Bronchial epithelial cell (primary cell): ENCODE data around the gene RNF14. TPM values are rescaled to one million over a fixed set of nuclear protein-coding genes. Genes with fewer than 3 reads are reported as not detected.

ENCODE experiments used
- DNase-seq: peaks from one replicate; pipeline ENCODE4 v3.0.0-alpha.2; 2010; ENCODE audit warnings: low read depth
- FAIRE-seq: peaks from 2 replicates; lab custom pipeline; 2011; peaks lifted over from hg19 to GRCh38; lab: Jason Lieb, UNC
- H3K27me3 ChIP-seq: 2 replicates; pipeline ENCODE4 v1.5.1; 2011; ENCODE audit warnings: low read length; ENCODE audit not compliant: control insufficient read depth, insufficient read depth
- H3K36me3 ChIP-seq: 2 replicates; pipeline ENCODE4 v1.5.1; 2011; ENCODE audit warnings: low read length; ENCODE audit not compliant: control insufficient read depth, insufficient read depth
- H3K4me3 ChIP-seq: 2 replicates; pipeline ENCODE4 v1.5.1; 2011; ENCODE audit warnings: mild to moderate bottlenecking, low read depth, low read length, control low read depth
- total RNA-seq: library from RNA; depleted of rRNA; stranded (reverse); fragments of >200 nt; gene quantifications from 2 replicates; pipeline ENCODE4 v1.2.1, GENCODE V29; 2014
- TF ChIP-seq, protein P1 (sequence below): IDR thresholded peaks from 2 replicates; pipeline ENCODE4 v1.5.1; 2011; ENCODE audit warnings: mild to moderate bottlenecking, moderate library complexity, low read length, control low read depth, inconsistent platforms; ENCODE audit not compliant: insufficient read depth, severe bottlenecking

The RNF14 gene
- total RNA-seq, 1 donor from 2014 or later: 49.8 TPM

DNA sequence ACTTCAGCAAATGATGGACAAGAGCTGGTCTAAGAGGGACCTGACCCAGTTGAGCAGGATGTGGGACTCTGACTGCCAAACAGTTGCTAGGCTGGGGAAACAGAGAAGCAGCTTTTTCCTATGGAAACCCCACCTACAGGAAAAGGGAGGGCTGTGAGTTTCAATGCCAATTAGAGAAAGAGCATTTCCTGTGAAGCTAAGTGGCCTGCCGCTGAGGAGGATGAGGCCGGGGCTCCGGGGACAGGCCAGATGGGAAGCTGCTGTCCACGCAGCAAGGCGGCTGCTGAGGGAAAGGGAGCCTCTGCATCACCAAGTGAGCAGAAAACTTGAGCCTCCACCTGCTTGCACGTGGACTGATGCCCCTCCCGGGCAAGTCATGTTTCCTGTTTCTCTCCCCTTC lies 10.8 kb upstream of the RNF14 start, which contains the start of gene PCDH12:
Gene PCDH12 (minus strand): TSS at position 90 of the 400 bp plus-strand sequence. CDS start 351 bp downstream, outside the sequence.
- TF ChIP-seq, protein P1, sequence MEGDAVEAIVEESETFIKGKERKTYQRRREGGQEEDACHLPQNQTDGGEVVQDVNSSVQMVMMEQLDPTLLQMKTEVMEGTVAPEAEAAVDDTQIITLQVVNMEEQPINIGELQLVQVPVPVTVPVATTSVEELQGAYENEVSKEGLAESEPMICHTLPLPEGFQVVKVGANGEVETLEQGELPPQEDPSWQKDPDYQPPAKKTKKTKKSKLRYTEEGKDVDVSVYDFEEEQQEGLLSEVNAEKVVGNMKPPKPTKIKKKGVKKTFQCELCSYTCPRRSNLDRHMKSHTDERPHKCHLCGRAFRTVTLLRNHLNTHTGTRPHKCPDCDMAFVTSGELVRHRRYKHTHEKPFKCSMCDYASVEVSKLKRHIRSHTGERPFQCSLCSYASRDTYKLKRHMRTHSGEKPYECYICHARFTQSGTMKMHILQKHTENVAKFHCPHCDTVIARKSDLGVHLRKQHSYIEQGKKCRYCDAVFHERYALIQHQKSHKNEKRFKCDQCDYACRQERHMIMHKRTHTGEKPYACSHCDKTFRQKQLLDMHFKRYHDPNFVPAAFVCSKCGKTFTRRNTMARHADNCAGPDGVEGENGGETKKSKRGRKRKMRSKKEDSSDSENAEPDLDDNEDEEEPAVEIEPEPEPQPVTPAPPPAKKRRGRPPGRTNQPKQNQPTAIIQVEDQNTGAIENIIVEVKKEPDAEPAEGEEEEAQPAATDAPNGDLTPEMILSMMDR: no peak
- H3K4me3 ChIP-seq: no peak within 1 kb of the TSS
- no peaks in the 10 kb centered on the region for H3K27me3 ChIP-seq
- DNase-seq (no peak), FAIRE-seq (no peak)
- no peaks in the 10 kb centered on the region for H3K36me3 ChIP-seq

DNA sequence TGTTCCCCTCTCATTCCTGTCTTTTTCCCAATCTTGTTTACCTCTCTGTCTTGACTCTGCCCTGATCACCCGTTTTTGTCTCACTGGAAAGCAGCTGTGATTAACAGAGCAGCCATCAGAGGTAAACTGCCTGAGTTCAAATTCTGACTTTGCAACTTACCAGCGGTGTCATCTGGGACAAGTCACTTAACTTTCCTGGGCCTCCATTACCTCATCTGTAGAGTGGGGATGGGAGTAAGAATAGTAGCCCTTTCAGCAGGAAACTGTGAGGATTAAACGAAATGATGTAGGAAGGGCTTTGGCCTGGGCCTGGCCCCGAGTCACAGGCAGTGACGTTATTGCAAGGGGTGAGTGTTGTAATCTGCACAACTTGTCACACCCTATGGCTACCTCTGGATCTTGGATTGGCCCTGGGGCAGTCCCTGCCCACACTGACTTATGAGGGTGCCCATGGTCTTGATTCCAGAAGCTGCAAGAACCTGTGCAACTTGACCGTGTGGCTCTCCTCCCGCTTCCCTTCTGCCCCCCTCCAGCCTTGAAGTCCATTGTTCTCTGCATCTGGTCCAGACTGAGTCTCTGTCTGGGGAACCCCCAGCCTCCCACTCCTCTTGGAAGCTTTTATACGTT lies 10.2 kb upstream of the RNF14 start:
- TF ChIP-seq, protein P1: no peak
- Histone ChIP-seq H3K27me3 (no peaks in the 10 kb centered on the region), H3K4me3 (no peak overlapping the region), H3K36me3 (no peaks in the 10 kb centered on the region)
- DNase-seq: peak; percentile 70
- no peak for FAIRE-seq

DNA sequence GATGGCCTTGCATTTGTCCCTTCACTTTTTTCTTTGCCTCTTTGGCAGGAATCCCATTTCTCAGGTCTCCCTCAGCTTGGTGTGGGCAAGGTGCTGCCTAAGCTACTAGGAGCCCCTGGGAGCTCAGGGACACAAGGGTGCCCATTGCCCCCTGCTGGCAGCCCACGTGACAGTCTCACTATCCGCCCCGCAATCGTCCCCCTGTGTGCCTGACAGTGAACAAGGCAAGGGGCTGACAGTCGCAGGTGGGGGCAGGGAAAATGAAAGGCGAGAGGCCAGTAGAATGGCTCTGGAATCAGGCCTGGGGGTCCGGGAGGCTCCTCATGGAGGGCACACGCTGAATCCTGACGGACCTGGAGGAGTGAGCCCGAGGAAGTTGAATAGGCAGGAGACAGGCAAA lies 8.9 kb upstream of the RNF14 start:
- Histone ChIP-seq H3K36me3 (no peaks in the 10 kb centered on the region), H3K4me3 (no peak overlapping the region), H3K27me3 (no peaks in the 10 kb centered on the region)
- no peak for DNase-seq
- TF ChIP-seq, protein P1: peak; percentile 36
- no peak for FAIRE-seq

DNA sequence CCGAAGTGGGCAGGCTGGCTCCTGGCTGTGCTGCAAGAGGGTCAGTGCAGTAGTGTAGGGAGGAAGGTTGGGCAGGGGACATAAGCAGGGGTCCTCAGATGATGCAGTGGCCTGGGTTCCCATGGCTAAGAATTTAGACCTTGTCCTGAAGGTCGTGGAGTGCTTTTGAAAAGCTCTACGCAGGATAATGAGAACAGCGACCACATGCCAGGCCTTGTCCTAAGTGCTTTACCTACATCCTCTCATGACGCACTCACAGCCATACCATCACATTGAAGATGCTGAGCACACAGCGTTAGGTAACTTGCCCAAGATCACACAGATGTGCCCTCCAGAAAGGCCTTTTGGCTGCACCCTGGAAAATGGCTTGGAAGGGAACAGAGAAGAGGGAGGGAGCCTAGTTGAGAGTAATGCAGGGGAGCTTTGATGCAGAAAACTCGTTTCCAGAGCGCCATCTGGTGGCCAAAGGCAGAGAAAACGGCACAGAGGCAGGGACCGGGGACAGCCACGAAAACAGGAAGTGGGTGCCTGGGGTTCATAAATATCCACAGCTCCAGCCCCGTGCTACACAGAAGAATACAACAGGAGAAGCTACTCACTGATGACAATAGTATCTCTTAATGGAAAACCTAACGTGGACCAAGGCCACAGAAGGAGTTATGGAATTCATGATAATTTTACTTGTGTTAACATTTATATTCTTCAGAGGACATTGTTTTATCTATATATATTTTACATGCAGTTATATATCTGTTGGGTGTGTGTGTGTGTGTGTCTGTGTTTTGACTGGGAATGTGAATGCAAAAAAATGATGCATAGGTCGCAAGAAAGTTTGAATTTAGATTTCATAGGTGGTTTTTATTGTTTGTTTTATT lies 8.2 kb upstream of the RNF14 start:
- H3K27me3 ChIP-seq: no peaks in the 10 kb centered on the region
- TF ChIP-seq, protein P1: peak; percentile 83
- H3K36me3 ChIP-seq: no peaks in the 10 kb centered on the region
- DNase-seq (peak; percentile 66), FAIRE-seq (no peak)
- H3K4me3 ChIP-seq: no peak overlapping the region

DNA sequence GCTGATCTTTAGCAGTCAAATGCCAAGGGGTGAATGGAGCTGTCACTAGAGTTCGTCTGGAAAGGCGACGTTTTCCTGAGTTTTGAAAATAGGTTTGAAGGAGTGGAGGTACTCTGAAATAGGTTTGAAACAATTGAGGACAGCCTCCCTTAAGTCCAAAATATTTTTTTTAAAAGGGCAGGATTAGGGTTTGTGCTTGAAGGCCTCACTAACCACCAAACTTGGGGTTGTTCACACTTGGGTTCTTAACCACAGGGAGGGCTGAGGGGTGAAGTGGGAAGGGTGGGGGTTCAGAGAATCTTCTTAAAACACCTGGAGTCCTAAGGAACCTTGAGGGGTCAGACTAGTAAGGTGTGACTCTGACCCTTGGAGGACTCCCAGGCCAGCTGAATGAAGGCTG lies 7.4 kb upstream of the RNF14 start:
- H3K27me3 ChIP-seq: no peaks in the 10 kb centered on the region
- TF ChIP-seq, protein P1: no peak
- FAIRE-seq: no peak
- DNase-seq: no peak
- H3K4me3 ChIP-seq: no peak overlapping the region
- H3K36me3 ChIP-seq: no peaks in the 10 kb centered on the region
